CD4-positive, alpha-beta T cell treated with Interleukin-10 for 1 hour (primary cell): ENCODE measurements around the gene LSM2.
"Not testable (repeated sequence)": the region's sequence is repeated elsewhere in the genome, so short reads cannot be mapped to it uniquely, and the experiment has no call there.

Experiments used
- DNase-seq: peaks from one replicate; pipeline ENCODE4 v3.0.0-alpha.2; 2020

LSM2 gene

DNA sequence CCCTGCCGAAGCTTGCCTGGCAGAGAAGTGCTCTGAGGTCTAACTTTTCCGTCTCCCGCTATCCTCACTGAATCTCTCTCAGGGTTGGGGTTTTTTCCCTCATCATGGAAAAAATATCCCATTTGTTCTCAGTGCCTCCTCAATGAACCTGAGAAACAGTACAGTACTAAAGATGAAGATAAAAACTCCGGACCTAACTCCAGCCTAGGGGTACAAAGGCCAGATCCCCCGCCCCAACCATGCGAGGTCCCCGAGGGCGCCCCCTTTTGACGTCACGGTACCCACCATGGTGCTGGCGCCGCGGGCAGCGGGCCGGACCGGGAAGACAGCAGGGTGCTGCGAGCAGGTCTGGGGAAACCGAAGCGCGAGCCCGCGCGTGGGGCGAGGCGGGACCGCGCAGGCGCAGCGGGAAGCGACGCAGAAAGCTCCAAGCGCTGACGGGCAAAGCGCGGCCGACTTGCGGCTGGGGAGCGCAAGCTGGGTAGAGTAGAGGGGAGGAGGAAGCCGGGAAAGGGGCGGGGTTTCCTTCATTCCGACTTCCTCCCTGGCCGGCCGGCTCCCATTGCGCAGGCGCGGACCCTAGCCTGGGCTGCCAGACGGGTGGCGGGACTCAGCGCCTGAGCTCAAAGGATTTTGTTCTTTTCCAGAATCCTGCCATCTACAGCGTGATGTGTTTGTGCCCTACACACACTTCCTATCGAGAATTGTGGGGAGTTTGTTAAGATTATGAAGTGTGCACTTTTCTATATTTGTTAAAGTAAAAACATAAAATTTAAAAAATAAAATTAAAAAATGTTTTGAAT is at the start of gene LSM2:
Gene LSM2 (minus strand): TSS at position 497 of the 803 bp plus-strand sequence. CDS start 209 bp downstream, at position 288.
- DNase-seq = peak; percentile 97

DNA sequence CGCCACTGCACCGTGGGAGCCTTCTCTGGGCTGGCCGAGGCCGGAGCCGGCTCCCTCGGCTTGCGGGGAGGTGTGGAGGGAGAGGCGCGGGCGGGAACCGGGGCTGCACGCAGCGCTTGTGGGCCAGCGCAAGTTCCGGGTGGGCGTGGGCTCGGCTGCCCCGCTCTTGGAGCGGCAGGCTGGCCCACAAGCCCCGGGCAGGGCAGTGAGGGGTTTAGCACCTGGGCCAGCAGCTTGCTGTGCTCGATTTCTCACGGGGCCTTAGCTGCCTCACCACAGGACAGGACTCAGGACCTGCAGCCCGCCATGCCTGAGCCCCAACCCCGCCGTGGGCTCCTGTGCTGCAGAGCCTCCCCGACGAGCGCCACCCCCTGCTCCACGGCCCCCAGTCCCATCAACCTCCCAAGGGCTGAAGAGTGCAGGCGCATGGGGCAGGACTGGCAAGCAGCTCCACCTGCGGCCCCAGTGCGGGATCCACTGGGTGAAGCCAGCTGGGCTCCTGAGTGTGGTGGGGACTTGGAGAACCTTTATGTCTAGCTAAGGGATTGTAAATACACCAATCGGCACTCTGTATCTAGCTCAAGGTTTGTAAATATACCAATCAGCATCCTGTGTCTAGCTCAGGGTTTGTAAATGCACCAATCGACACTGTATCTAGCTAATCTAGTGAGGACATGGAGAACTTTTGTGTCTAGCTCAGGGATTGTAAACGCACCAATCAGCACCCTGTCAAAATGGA is 45.4 kb upstream of the LSM2 start:
- DNase-seq = not testable (repeated sequence)

DNA sequence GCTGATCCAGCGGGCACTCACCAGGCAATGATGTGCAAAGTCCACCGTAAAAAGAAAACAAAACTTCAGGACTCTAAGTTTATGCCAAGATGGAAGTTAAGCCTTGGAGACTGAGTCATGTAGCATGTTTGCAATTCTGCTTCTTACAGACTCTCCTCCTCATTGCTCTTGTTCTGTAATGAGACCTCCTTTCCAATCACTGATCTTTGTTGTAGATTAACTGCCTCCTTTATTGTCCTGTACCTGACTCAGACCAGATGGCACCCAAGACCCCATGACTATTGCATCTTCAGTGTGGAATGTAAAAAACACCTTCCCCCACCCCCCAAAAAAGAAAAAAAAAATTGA is 44.7 kb upstream of the LSM2 start:
- no peak for DNase-seq

DNA sequence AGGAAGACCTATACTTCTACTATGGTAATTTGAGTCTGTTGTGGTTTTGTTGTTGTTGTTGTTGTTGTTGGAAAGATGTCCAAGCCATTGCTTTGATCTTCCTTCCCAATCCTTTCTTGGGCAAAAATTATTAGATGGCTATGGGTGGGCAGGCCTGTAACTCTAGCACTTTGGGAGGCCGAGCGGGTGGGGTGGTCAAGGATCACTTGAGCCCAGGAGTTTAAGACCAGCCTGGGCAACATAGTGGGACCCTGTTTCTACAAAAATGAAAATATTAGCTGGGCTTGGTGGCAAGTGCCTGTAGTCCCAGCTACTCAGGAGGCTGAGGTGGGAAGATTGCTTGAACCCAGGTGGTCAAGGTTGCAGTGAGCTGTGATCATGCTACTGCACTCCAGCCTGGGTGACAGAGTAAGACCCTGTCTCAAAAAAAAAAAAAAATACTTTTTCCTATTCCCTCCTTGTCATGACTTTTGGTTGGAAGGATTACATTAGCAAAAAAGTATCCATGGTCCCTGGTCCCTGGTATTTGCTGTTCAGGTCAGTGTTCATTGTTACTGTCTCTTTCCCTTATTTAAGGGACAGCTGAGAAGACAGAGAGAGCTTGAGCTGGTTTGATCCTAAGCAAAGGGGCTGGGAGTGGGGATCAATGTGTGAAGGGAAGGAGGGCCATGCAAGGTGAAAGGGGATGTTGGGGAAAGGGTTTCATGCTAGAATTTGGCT is 44.2 kb upstream of the LSM2 start:
- no peak for DNase-seq

DNA sequence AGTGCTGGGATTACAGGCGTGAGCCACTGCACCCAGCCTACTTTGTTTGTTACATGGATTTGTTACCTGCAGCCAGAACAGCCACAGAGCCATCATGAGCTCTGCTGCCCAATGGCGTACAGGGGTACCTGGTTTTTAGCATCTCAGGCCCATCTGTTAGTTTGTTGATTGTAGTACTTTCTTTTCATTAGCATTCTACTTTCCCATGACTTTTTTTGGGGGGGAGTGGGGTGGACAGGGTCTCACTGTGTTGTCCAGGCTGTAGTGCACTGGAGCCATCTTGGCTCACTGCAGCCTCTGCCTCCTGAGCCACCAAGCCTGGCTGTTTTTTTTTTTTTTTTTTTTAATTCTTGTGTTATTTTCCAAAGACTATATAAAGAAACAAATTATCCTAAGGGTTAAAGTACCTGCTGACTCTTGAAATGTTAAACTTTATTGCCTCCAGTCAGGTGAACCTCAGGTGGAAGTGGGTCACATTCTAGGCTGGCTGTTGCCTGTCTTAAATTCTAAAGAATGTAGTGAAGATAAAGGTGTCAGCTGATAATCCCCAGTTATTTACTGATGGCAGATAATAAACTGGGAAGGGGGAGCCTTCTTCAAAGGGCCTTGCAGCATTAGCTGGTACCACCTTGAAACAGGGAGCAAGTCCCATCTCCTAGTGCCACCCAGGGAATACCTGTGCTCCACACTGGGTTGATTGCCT is 40.7 kb upstream of the LSM2 start:
- no peak for DNase-seq

DNA sequence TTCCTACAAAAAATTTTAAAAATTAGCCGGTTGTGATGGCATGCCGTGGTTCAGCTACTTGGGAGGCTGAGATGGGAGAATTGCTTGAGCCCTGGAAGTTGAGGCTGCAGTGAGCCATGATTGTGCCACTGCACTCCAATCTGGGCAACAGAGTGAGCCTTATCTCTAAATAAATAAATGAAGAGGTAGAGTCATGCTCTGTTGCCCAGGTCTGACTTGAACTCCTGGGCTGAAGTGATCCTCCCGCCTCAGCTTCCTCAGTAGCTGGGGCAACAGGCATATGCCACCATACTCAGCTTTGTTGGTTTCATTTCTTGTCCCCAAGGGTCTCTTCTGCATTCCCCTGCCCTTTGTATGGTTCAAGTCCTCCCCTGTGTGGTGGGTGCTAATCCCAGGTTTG is 37.7 kb upstream of the LSM2 start:
- no peak for DNase-seq

DNA sequence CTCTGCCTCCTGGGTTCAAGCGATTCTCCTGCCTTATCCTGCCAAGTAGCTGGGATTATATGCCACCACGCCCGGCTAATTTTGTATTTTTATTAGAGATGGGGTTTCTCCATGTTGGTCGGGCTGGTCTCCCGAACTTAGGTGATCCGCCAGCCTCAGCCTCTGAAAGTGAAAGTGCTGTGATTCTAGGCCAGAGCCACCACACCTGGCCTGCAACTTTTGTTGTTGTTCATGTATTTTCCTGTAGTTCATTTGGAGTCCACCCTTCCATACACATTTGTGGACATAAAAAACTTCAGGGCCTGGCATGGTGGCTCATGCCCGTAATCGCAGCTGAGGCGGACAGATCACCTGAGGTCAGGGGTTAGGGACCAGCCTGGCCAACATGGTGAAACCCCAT is 35.3 kb upstream of the LSM2 start:
- no peak for DNase-seq

DNA sequence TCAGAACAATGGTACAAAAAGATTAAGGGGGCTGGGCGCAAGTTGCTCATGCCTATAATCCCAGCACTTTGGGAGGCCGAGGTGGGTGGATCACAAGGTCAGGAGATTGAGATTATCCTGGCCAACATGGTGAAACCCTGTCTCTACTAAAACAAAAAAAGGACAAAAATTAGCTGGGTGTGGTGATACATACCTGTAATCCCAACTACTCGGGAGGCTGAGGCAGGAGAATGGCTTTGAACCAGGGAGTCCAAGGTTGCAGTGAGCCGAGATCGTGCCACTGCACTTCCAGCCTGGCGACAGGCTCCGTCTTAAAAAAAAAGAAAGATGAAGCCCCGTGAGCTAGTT is 33.0 kb upstream of the LSM2 start:
- DNase-seq = not testable (repeated sequence)

DNA sequence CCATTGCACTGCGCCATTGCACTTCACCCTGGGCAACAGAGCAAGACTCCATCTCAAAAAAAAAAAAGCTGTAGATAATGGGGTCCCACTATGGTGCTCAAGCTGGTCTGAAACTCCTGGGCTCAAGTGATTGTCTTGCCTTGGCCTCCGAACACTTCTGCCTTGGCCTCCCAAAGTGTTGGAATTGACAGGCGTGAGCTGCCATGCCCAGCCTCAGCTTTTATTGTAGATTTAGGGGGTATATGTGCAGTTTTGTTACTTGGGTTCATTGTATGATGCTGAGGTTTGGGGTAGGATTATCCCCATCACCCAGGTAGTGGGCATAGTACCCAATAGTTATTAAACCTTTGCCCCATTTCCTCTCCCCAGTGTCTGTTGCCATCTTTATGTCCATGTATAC is 32.2 kb upstream of the LSM2 start:
- DNase-seq = no peak

DNA sequence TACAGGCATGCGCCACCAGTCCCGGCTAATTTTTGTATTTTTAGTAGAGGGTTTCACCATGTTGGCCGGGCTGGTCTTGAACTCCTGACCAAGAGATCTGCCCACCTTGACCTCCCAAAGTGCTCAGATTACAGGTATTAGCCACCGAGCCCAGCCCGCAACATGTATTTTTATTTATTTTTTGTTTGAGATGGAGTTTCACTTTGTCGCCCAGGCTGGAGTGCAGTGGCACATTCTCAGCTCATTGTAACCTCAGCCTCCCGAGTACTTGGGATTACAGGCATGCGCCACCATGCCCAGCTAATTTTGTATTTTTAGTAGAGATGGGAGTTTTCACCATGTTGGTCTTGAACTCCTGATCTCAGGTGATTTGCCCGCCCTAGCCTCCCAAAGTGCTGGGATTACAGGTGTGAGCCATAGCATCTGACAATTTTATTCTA is 31.4 kb upstream of the LSM2 start:
- DNase-seq = not testable (repeated sequence)

DNA sequence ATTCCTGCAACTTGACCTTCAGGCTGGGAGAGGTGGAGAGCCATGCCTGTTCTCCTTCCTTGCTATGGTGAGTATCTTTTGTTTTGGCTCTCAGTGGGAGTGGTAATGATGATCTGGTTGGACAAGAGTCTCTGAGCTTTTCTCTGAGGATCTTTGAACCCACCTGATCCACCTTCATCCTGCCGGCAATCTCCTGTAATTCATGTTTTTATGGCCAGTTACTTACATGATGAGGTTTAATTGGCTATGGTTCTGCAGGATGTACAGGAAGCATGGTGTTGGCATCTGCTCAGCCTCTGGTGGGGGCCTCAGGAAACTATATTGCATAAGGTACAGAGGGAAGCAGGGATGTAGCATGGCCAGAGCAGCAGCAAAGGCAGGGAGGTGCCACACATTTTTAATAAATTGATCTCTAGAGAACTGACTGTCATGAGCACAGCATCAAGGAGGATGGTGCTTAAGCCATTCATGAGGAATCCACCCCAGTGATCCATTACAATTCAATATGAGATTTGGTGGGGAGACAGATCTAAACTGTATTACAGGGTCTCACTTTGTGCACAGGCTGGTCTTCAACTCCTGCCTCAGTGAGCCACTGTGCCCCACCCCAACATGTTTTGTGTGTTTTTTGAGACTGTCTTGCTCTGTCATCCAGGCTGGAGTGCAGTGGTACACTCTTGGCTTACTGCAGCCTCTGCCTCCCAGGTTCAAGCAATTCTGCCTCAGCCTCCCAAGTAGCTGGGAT is 30.8 kb upstream of the LSM2 start:
- no peak for DNase-seq

DNA sequence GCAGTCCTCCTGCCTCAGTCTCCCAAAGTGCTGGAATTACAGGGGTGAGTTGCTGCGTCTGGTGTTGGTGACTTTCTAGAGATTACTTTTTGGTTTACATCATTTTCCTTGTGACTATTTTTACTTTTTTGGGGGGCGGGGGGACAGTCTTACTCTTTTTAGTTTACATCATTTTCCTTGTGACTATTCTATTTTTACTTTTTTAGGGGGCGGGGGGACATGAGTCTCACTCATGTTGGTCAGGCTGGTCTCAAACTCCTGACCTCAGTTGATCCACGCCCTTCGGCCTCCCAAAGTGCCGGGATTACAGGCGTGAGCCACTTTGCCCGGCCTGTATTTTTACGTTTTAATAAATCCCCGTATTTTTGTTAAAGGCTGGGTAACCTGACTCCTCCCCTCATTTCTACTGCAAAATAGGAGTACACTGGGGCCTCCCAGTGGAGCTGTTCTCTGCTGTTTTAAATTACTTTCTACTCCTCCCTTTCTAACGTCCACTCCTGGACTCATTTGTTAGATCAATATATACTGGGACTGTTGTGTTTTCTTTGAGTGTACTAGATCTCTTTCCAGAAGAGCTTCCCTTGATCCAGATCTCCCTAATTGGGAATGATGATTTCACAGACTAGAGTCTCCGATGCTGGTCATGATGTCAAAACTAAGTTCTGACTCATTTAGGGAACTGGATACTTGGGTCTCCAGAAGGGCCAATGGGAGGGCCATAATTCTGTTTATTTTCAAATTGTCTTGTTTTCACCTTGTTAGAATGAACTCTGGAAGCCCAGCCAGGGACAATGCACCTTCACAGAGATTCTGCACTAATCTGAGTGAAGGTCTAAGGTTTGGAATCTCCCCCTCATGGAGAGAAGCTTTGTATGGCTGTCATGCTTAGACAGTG is 30.0 kb upstream of the LSM2 start:
- DNase-seq = no peak

DNA sequence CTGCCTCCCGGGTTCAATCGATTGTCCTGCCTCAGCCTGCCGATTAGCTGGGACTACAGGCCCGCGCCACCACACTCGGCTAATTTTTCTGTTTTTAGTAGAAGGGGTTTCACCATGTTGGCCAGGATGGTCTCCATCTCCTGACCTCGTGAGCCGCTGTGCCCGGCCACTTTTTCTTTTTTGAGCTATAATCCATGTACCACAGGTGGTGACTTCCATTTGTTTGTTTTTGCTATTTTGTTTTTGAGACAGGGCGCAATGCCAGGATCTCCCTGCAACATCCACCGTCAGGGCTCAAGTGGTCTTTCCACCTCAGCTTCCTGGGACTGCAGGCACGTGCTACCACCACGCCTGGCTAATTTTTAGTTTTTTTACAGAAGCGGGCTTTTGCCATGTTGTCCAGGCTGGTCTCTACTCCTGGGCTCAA is 29.3 kb upstream of the LSM2 start:
- DNase-seq = no peak

DNA sequence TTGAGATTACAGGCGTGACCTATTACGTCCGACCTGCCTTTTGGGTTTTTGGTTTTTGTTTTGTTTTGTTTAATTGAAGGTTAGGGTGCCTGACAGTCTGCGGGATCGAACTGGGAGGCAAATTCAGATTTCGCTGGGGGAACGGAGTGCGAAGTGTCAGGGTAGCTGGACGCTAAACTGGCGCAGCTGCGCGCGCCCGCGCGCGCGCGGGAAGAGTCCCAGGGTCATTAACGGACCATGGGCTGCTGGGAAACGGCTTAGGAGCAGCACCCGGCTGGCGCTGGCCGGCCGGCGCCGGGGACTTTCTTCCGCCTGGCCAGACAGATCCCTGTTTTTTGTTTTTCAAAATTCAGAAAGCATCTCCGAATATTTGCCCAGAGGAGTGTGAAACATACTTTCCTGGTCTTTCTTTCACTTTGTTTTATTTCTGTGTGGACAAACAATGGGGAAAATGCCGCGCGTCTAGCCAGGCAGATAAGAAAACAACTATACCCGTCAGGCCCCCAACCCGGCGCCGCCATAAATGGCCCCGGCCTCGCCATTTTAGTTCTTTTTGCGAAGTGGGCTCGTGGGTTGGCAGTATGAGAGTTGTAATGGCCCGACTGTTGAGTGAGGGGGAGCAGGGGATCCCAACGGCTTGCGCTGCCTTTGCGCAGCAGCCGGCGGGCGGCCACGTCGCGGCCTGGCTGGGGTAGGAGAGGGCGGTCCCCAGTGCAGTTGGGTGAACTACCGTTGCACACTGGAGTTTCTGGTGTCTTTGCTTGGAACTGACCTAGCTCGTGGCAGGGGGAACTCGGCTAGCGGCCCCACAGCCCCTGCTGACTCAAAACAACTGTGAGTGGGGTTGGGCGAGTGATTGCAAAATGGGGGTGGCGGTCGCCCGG is 27.8 kb upstream of the LSM2 start:
- peak; percentile 86 for DNase-seq

DNA sequence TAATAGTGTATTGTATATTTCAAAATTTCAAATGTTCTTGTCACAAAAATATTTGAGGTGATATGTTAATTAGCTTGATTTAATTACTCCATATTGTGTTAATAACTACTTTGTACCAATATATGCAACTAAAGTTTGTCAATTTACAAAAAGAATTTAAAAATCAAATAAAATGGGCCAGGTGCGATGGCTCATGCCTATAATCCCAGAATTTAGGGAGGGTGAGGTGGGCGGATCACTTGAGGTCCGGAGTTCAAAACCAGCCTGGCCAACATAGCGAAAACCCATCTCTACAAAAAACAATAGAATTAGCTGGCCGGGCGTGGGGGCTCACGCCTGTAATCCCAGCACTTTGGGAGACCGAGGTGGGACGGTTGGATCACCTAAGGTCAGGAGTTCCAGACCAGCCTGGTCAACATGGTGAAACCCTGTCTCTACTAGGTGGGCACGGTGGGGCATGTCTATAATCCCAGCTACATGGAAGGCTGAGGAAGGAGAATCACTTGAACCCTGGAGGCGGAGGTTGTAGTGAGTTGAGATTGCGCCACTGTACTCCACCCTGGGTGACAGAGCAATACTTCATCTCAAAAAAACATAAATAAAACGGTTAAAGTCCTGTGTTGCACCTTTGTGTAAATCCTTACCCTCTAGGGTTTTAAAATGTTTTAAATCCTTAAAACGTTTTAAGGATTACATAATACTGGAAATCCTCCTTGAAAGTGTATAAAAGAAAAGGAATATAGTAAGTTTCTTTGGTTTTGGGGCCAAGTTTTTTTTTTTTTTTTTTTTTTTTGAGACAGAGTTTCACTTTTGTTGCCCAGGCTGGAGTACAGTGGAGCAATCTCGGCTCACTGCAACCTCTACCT is 24.8 kb upstream of the LSM2 start:
- no peak for DNase-seq

DNA sequence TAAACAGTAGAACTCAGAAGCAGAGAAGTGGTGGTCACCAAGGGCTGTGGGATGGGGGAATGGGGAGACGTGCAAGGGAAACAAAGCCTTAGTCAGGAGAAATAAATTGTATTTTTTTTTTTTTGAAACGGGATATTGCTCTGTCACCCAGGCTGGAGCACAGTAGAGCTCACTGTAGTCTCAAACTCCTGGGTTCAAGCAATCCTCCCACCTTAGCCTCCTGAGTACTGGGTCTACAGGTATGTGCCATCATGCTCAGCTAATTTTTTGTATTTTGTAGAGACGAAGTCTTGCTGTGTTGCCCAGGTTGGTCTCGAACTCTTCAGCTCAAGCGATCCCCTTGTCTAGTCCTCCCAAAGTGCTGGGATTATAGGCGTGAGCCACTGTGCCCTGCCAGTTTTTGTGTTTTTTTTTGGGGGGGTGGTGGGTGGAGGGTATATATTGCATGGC is 24.1 kb upstream of the LSM2 start:
- no peak for DNase-seq

DNA sequence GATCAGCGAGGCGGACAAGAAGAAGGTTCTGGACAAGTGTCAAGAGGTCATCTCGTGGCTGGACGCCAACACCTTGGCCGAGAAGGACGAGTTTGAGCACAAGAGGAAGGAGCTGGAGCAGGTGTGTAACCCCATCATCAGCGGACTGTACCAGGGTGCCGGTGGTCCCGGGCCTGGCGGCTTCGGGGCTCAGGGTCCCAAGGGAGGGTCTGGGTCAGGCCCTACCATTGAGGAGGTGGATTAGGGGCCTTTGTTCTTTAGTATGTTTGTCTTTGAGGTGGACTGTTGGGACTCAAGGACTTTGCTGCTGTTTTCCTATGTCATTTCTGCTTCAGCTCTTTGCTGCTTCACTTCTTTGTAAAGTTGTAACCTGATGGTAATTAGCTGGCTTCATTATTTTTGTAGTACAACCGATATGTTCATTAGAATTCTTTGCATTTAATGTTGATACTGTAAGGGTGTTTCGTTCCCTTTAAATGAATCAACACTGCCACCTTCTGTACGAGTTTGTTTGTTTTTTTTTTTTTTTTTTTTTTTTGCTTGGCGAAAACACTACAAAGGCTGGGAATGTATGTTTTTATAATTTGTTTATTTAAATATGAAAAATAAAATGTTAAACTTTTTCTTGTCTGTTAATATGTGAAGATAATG is 23.0 kb upstream of the LSM2 start:
- peak; percentile 63 for DNase-seq

DNA sequence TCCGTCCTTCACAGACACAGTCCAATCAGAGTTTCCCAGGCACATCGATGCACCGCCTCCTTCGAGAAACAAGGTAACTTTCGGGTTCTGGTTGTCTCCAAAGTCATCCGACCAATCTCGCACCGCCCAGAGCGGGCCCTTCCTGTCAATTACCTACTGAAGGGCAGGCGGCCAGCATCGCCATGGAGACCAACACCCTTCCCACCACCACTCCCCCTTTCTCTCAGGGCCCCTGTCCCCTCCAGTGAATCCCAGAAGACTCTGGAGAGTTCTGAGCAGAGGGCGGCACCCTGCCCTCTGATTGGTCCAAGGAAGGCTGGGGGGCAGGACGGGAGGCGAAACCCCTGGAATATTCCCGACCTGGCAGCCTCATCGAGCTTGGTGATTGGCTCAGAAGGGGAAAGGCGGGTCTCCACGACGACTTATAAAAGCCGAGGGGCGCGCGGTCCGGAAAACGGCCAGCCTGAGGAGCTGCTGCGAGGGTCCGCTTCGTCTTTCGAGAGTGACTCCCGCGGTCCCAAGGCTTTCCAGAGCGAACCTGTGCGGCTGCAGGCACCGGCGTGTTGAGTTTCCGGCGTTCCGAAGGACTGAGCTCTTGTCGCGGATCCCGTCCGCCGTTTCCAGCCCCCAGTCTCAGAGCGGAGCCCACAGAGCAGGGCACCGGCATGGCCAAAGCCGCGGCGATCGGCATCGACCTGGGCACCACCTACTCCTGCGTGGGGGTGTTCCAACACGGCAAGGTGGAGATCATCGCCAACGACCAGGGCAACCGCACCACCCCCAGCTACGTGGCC is 20.7 kb upstream of the LSM2 start, which contains the start of gene HSPA1B:
Gene HSPA1B (plus strand): TSS at position 453 of the 794 bp plus-strand sequence. CDS start 213 bp downstream, at position 666.
- DNase-seq = peak; percentile 93
